Hepatocyte (in vitro differentiated cells): ENCODE data around the gene VAC14. TPM values are rescaled to one million over a fixed set of nuclear protein-coding genes. Genes with fewer than 3 reads are reported as not detected.

Experiments
- DNase-seq: peaks from one replicate; pipeline ENCODE4 v3.0.0-alpha.2; 2016; ENCODE audit warnings: low spot score
- H2AFZ ChIP-seq: fragments of 200-600 bp; sonication (generic); 2 replicates; pipeline ENCODE4 v1.6.0; 2016; ENCODE audit warnings: antibody characterized with exemption, mild to moderate bottlenecking
- H3K27ac ChIP-seq: fragments of 200-600 bp; sonication (generic); 2 replicates; pipeline ENCODE4 v1.5.1; 2016; ENCODE audit warnings: mild to moderate bottlenecking
- H3K27me3 ChIP-seq: fragments of 200-600 bp; sonication (generic); 2 replicates; pipeline ENCODE4 v1.6.1; 2016
- H3K36me3 ChIP-seq: fragments of 200-600 bp; sonication (generic); replicated peaks from 2 replicates; pipeline ENCODE4 v1.5.1; 2016; ENCODE audit warnings: low read depth; ENCODE audit not compliant: insufficient read depth
- H3K4me1 ChIP-seq: fragments of 200-600 bp; sonication (generic); 2 replicates; pipeline ENCODE4 v1.5.1; 2016; ENCODE audit warnings: mild to moderate bottlenecking, moderate library complexity; ENCODE audit not compliant: insufficient read depth
- H3K4me2 ChIP-seq: fragments of 200-600 bp; sonication (generic); 2 replicates; pipeline ENCODE4 v1.6.0; 2016
- H3K4me3 ChIP-seq: fragments of 200-600 bp; sonication (generic); 2 replicates; pipeline ENCODE4 v1.5.1; 2016; ENCODE audit warnings: mild to moderate bottlenecking
- H3K79me2 ChIP-seq: fragments of 200-600 bp; sonication (generic); 2 replicates; pipeline ENCODE4 v1.6.0; 2017; ENCODE audit warnings: mild to moderate bottlenecking
- H3K9me2 ChIP-seq: fragments of 200-600 bp; sonication (generic); replicated peaks from 2 replicates; pipeline ENCODE4 v1.6.0; 2017; ENCODE audit warnings: mild to moderate bottlenecking; ENCODE audit not compliant: insufficient read depth
- H3K9me3 ChIP-seq: fragments of 200-600 bp; sonication (generic); 2 replicates; pipeline ENCODE4 v1.5.1; 2016; ENCODE audit warnings: low read depth, mild to moderate bottlenecking
- H4K20me1 ChIP-seq: fragments of 200-600 bp; sonication (generic); 2 replicates; pipeline ENCODE4 v1.6.0; 2016; ENCODE audit warnings: mild to moderate bottlenecking; ENCODE audit not compliant: insufficient read depth, poor library complexity, severe bottlenecking
- CTCF ChIP-seq: fragments of 200-600 bp; sonication (generic); IDR thresholded peaks from 2 replicates; pipeline ENCODE4 v1.5.1; 2016; ENCODE audit warnings: antibody characterized with exemption, mild to moderate bottlenecking; ENCODE audit not compliant: poor library complexity
- EZH2 ChIP-seq: fragments of 200-600 bp; sonication (generic); IDR thresholded peaks from 2 replicates; pipeline ENCODE4 v1.6.1; 2016; ENCODE audit warnings: antibody characterized with exemption, mild to moderate bottlenecking, borderline replicate concordance
- EZH2phosphoT487 ChIP-seq: fragments of 200-600 bp; sonication (generic); IDR thresholded peaks from one replicate; pipeline ENCODE4 v1.6.1; 2018; ENCODE audit warnings: antibody characterized with exemption, mild to moderate bottlenecking, low read depth, moderate library complexity; ENCODE audit not compliant: unreplicated experiment, severe bottlenecking
- WGBS: methylation state at CpG from one replicate; pipeline ENCODE4 v1.1.6; 2016; ENCODE audit warnings: low lambda C conversion rate; ENCODE audit errors: missing lambda C conversion rate; 5-methylcytosine and 5-hydroxymethylcytosine counted together
- polyA plus RNA-seq: library from polyadenylated mRNA; unstranded; fragments of >200 nt; fragmentation: Nextera tagmentation; extraction: Ambion mirVana; gene quantifications from 2 replicates; pipeline ENCODE4 v1.2.1, GENCODE V29; 2016
- total RNA-seq: library from RNA; depleted of rRNA; stranded (reverse); fragments of >200 nt; gene quantifications from 2 replicates; pipeline ENCODE4 v1.2.3, GENCODE V29; 2014

Gene VAC14
- total and polyA plus RNA-seq, 2 experiments from 2014 or later: 35.8 to 49.4 TPM

- no peak for DNase-seq
- no peak overlapping the region for H3K27ac ChIP-seq
- H3K4me3 ChIP-seq: no peak overlapping the region
- no peaks in the 10 kb centered on the region for H3K36me3 ChIP-seq
- no peaks in the 10 kb centered on the region for H3K9me2 ChIP-seq
- TF ChIP-seq EZH2 (no peak), EZH2phosphoT487 (no peak), CTCF (no peak)
- no peaks in the 10 kb centered on the region for H3K79me2 ChIP-seq
- H3K4me2 ChIP-seq: no peak overlapping the region
- H3K27me3 ChIP-seq: no peaks in the 10 kb centered on the region
- H3K4me1 ChIP-seq: no peaks in the 10 kb centered on the region
- WGBS: 93% methylated on average over 10 of the region's 10 CpGs
- H4K20me1 ChIP-seq: no peaks in the 10 kb centered on the region
- H3K9me3 ChIP-seq: no peaks in the 10 kb centered on the region
- no peak overlapping the region for H2AFZ ChIP-seq
Measured at GRCh38 chr16:70780546-70780945, 20.4 kb downstream of the VAC14 start.

GRCh38 chr16:70779361-70779760, 21.6 kb downstream of the VAC14 start:
- H3K36me3 ChIP-seq: no peaks in the 10 kb centered on the region
- DNase-seq: no peak
- H4K20me1 ChIP-seq: no peaks in the 10 kb centered on the region
- TF ChIP-seq CTCF (no peak), EZH2phosphoT487 (no peak), EZH2 (no peak)
- WGBS: 74% methylated on average over 1 of the region's 1 CpG
- no peak overlapping the region for H2AFZ ChIP-seq
- no peak overlapping the region for H3K4me3 ChIP-seq
- H3K27me3 ChIP-seq: no peaks in the 10 kb centered on the region
- peak overlapping the region; percentile 4 for H3K27ac ChIP-seq
- H3K4me1 ChIP-seq: no peaks in the 10 kb centered on the region
- peak overlapping the region; percentile 6 for H3K4me2 ChIP-seq
- H3K9me3 ChIP-seq: no peaks in the 10 kb centered on the region
- H3K9me2 ChIP-seq: no peaks in the 10 kb centered on the region
- no peaks in the 10 kb centered on the region for H3K79me2 ChIP-seq

DNA sequence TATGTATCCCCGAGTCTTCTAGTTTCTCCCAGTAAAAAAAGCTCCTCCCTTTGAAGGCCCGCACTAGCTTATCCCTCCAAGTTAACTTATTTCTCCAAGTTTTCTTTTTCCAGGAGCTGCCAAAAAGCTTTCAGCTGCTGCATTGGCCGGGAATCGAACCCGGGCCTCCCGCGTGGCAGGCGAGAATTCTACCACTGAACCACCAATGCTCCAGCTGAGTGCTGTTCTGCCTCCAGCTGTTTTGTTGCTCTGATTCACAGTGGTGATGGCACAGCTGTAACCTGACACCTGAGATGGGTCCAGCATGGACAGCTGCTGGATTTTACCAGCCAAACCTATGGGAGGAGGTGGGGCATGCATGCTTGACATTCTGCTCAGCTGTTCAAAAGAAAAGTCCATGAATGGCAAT, 22.1 kb downstream of the VAC14 start:
- H4K20me1 ChIP-seq: no peaks in the 10 kb centered on the region
- H3K4me2 ChIP-seq: peak overlapping the region; percentile 6
- no peaks in the 10 kb centered on the region for H3K27me3 ChIP-seq
- no peaks in the 10 kb centered on the region for H3K79me2 ChIP-seq
- H3K9me2 ChIP-seq: no peaks in the 10 kb centered on the region
- H3K27ac ChIP-seq: peak overlapping the region; percentile 4
- no peaks in the 10 kb centered on the region for H3K9me3 ChIP-seq
- DNase-seq: peak; percentile 88
- no peak overlapping the region for H3K4me3 ChIP-seq
- TF ChIP-seq EZH2: no peak
- no peak for TF ChIP-seq EZH2phosphoT487
- no peak for TF ChIP-seq CTCF
- H3K36me3 ChIP-seq: no peaks in the 10 kb centered on the region
- WGBS: 37% methylated on average over 8 of the region's 8 CpGs
- H3K4me1 ChIP-seq: no peaks in the 10 kb centered on the region
- no peak overlapping the region for H2AFZ ChIP-seq

DNA sequence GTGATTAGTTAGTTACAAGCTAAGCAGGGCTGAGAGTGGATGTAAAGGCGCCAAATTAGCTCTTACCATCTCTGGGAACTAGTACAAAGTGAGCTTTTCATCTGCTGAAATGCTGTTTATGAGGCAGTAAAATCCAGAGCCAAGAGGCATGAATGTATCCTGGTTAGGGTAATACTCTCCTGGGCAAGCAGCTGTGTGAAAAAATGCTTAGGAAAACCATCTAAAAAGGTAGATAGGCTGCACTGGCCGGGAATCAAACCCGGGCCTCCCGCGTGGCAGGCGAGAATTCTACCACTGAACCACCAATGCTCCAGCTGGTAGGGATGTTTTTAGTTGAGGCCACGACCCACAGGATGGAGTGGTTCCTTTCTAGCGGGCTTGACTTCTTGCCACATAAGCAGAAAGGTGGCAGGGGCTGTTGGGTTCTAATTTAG, 23.0 kb downstream of the VAC14 start:
- Histone ChIP-seq H2AFZ (no peak overlapping the region), H4K20me1 (no peaks in the 10 kb centered on the region), H3K4me3 (no peak overlapping the region), H3K36me3 (no peaks in the 10 kb centered on the region), H3K9me3 (no peaks in the 10 kb centered on the region), H3K4me2 (no peak overlapping the region), H3K9me2 (no peaks in the 10 kb centered on the region), H3K4me1 (no peaks in the 10 kb centered on the region), H3K27ac (no peak overlapping the region), H3K79me2 (no peaks in the 10 kb centered on the region), H3K27me3 (no peaks in the 10 kb centered on the region)
- 93% methylated on average over 8 of the region's 8 CpGs for WGBS
- no peak for DNase-seq
- TF ChIP-seq CTCF (no peak), EZH2phosphoT487 (no peak), EZH2 (no peak)
